ENCODE measurements around the gene ECHS1.
A peak's percentile ranks its signal among the peaks of the same experiment; 100 is the strongest.

The ECHS1 gene

DNA sequence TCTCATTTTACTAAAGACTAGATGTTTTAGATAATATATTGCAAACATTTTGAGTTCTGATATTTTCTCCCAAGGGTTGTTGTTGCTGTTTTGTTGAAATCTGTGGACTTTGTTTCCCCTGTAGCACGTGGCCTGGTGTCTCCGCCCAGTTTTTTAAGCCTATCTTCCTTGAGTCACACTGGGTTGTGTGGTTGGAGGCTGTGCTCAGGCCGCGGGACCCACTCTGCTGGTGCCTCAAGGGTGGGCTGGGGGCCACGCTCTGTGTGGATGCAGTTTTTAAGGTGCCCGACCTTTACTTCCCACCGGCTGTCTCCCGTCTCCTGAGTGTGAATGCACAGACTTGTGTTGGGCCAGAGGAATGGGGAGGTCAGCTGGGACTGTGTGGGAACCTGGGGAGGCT, 30.2 kb downstream of the ECHS1 start:
- no peak for DNase-seq (ENCODE audit: low spot score)
- TF ChIP-seq, protein P1, sequence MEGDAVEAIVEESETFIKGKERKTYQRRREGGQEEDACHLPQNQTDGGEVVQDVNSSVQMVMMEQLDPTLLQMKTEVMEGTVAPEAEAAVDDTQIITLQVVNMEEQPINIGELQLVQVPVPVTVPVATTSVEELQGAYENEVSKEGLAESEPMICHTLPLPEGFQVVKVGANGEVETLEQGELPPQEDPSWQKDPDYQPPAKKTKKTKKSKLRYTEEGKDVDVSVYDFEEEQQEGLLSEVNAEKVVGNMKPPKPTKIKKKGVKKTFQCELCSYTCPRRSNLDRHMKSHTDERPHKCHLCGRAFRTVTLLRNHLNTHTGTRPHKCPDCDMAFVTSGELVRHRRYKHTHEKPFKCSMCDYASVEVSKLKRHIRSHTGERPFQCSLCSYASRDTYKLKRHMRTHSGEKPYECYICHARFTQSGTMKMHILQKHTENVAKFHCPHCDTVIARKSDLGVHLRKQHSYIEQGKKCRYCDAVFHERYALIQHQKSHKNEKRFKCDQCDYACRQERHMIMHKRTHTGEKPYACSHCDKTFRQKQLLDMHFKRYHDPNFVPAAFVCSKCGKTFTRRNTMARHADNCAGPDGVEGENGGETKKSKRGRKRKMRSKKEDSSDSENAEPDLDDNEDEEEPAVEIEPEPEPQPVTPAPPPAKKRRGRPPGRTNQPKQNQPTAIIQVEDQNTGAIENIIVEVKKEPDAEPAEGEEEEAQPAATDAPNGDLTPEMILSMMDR (IDR thresholded peaks at IDR 0.05; ENCODE audit: extremely low read depth, missing control alignments): no peak

DNA sequence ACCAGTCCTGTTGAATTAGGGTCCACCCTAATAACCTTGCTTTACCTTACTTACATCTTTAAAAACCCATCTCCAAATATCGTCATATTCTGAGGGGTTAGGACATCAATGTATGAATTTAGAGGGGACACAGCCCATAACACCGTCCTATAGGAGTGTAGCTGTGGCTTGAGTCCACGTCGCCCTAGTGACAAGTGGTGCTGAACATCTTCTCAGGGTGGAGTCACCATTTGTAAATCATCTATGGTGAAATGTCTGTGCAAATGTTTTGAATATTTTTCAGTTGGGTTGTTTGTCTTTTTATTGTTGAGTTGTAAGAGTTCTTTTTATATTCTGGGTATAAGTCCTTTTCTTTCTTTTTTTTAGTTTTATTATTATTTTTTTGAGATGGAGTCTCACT, 31.2 kb downstream of the ECHS1 start:
- TF ChIP-seq, protein P1 (IDR thresholded peaks at IDR 0.05; ENCODE audit: extremely low read depth, missing control alignments): no peak

DNA sequence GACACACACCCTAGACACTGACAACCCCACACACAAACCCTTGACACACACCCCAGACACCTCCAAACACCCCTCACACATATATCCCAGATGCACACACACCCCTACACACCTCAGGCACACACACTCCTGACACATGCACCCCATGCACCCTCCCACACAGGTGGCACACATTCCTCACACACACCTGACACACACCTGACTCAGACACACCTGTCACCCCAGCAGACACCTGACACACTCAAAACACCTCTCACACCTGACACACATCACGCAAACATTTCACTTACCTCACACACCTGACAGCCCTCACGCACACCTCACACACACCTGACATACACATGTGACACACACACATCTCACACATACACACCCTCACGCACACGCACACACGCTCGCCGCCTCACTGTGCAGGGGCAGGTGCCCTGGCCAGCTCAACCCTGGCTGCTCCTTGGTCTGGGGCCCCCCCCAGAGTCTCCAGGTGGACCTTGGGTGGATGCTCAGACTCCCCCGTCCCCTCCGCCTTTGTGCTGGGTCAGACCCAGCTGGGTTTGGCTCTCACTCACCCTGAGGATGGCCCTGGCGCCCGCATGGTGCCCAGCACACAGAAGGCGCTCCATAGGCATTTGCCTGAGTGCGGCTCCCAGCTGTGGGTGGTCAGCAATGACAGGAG, 33.3 kb downstream of the ECHS1 start:
- DNase-seq (ENCODE audit: low spot score): no peak
- TF ChIP-seq, protein P1 (IDR thresholded peaks at IDR 0.05; ENCODE audit: extremely low read depth, missing control alignments): no peak

More for the DNA sequence above, 31.2 kb downstream of the ECHS1 start:
- DNase-seq (ENCODE audit: low spot score): no peak

DNA sequence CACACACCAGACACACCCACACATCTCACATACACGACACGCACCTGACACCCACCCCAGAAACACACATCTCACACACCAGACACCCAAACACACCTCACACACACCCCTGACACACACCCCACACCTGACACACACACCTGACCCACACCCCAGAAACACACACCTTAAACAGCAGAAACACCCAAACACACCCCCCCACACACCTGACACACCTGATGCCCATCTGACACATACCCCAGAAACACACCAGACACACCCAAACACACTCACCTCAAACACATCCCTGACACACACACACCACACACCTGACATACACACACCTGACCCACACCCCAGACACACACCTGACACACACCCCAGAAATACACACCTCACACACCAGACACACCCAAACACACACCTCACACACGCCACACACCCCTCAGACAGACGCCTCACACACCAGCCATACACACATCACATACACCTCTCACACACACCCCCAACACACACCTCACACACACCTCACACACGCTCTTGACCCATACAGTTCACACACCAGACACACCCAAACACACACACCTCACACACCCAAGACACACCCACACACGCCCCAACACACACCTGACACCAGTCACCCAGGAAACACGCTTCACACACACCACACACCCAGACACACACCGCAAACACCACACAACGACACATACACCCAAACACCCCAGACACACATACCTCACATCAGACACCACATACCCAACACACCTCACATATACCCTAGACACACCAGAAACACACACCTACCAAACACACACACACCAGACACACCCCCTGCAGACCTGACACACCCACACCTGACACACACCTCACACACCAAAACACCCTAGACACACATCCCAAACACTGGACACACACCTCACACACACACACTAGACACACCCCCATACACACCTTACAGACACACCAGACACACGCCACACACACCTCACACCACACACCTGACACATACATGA, 34.8 kb downstream of the ECHS1 start:
- TF ChIP-seq, protein P1 (IDR thresholded peaks at IDR 0.05; ENCODE audit: extremely low read depth, missing control alignments): no peak
- no peak for DNase-seq (ENCODE audit: low spot score)

DNA sequence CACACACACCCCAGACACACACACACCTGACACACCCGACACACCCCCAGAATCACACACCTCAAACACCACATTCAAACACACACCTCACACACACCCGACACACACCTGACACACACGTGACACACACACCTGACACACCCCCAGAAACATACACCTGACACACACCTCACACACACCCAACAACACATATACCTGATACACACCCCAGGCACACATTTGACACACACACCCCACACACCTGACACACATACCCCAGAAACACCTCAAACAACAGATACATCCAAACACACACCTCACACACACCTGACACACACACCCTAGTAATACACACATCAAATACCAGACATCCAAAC, 35.8 kb downstream of the ECHS1 start:
- DNase-seq (ENCODE audit: low spot score): no peak
- TF ChIP-seq, protein P1 (IDR thresholded peaks at IDR 0.05; ENCODE audit: extremely low read depth, missing control alignments): no peak

DNA sequence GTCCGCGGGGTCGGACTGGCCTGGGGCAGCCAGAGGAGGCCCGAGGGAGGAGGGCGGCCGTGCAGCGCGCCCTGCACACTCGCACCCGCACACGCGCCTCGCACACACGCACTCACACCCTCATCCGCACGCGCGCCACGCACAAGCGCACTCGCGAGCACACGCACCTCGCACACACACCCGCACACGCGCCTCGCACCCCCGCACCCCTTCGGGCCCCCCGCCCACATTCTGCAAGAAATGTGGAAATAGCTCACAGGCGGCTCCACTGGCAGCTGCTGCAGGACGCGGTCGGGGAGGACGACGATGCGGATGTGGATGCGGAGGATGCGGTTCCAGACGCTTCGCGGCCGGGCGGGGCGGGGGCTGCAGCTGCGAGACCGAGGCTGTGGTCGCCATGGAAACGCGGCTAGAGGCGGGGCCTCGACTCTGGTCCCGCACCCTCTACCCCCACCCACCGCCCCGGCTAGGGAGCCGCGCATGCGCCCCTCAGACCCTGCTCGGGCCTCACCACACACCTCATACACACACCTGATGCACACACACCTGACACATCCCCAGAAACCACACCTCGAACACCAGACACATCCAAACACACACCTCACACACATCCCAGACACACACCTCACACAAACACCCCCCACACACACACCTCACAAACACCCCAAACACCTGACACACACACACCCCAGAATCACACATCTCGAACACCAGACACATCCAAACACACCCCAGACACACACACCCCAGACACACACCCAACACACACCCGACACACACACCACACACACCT, 36.4 kb downstream of the ECHS1 start, which contains the start of gene CALY:
TSS of gene CALY (minus strand) at position 320 of the 793 bp plus-strand sequence. CDS start 7,907 bp downstream, outside the sequence.
- TF ChIP-seq, protein P1 (IDR thresholded peaks at IDR 0.05; ENCODE audit: extremely low read depth, missing control alignments): no peak
- peak; percentile 79 for DNase-seq (ENCODE audit: low spot score)
